GM12801 (cell line): Measurements from ENCODE around the gene GRID2.

ENCODE experiments used
- TF ChIP-seq, protein P1 (sequence below): IDR thresholded peaks from one replicate; pipeline ENCODE4 v1.5.1; 2011; ENCODE audit warnings: control low read depth; ENCODE audit not compliant: insufficient read length; ENCODE audit errors: extremely low read depth

Gene GRID2

DNA sequence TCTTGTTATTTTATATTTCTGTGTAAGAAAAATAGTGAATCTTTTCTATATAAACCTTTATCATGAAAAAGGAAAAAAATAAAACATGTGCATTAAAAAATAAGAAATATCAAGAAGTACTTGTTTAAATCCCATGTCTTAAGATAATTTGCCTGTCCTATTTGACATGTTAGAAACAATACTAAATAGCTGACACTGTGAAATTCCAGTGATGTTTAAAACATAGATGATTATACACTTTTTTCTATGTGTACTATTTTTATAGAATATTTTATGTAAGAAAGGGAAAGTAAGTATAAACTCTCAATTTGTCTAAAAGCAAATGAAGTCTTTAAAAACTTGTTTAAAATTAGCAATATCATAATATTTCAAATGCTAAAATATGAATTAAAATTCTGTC is 981.6 kb downstream of the GRID2 start:
- TF ChIP-seq, protein P1, sequence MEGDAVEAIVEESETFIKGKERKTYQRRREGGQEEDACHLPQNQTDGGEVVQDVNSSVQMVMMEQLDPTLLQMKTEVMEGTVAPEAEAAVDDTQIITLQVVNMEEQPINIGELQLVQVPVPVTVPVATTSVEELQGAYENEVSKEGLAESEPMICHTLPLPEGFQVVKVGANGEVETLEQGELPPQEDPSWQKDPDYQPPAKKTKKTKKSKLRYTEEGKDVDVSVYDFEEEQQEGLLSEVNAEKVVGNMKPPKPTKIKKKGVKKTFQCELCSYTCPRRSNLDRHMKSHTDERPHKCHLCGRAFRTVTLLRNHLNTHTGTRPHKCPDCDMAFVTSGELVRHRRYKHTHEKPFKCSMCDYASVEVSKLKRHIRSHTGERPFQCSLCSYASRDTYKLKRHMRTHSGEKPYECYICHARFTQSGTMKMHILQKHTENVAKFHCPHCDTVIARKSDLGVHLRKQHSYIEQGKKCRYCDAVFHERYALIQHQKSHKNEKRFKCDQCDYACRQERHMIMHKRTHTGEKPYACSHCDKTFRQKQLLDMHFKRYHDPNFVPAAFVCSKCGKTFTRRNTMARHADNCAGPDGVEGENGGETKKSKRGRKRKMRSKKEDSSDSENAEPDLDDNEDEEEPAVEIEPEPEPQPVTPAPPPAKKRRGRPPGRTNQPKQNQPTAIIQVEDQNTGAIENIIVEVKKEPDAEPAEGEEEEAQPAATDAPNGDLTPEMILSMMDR = no peak

DNA sequence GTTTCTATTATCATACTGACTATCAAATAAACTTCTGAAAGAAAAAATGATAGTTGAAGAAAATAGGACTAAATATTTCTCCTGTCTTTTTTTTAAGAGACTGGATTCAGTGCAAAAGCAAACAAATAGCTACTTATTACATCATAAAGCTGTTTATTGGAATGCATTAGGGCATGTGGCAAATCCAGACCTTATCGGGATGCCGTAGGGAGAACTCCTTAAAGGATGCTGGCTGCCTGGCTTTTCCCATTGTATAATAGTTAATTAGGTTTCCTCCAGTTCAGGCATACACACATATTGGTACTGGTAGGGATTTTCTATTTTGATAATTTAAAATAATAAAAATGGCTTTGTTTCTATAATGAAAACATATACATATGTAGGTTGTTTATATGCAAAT is 985.5 kb downstream of the GRID2 start:
- TF ChIP-seq, protein P1 = no peak

DNA sequence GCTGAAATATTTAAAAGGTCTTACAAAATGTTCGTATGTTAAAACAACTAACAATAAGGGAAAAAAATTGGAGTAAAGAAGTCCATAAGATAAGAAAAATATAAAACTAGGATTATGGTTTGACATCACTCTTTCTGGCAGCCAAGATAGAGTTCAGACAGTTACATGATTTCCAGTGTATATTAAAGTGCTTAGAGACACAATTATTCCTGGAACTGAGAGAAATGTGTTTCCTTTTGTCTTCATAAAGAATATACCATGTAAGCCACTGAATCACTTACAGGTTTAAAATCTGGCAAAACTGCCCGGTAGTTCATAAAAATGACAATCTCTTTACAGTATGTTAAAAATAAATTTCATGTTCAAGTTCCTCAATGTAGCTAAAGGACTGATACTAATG is 986.1 kb downstream of the GRID2 start:
- TF ChIP-seq, protein P1 = no peak

DNA sequence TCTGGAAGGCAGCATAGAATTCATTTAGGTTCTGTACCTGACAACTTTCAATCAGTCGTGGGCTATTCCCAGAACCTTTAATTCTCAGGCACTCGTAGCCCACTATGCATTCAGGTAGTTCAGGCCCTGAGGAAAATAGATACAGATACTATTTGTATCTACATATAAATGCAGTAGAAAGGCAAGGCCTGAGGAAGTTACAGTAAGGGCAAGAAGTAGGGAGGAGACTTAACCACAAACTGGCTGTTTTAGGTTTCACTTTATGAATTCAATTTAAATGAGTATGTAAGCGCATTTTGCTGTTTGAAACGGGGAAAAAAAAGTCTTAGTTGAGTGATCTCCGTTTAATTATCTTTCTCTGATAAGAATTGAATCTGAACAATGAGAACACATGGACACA is 995.4 kb downstream of the GRID2 start:
- TF ChIP-seq, protein P1 = no peak

DNA sequence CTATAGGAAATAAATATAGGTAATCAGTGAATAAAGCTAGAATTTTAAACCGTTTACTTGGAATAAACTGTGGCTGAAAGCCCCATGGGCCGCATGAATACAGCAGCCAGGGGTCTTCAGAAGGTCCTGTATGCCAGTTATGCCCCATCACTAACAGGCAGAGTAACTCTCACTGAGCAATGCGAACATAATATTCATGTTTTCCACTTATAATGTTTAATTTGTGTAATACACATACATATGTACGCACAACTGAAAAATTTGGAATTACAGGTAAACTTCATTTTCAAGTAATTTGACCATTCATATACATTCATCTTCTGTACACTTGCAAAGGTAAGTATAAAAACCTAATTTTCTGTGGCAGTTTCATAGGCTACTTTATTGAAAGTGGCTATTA is 998.5 kb downstream of the GRID2 start:
- TF ChIP-seq, protein P1 = no peak

DNA sequence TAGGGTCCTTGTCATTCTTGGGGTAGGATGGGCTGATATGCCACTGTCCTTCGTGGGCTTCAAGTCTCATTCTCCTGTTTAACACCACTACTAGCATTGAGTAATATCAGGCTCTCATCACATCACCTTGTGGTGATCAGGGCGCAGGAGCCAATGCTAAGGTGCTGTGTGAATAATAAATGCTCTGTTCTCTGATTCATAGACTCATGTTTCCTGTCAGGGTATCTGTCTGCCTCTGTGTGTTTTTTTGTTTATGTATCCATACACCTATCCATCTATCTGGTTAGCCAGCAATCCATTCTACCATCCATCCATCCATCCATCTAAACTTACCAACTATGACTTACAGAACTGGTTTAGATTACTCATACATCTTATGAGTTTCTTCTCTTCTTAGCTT is 999.7 kb downstream of the GRID2 start:
- TF ChIP-seq, protein P1 = no peak

DNA sequence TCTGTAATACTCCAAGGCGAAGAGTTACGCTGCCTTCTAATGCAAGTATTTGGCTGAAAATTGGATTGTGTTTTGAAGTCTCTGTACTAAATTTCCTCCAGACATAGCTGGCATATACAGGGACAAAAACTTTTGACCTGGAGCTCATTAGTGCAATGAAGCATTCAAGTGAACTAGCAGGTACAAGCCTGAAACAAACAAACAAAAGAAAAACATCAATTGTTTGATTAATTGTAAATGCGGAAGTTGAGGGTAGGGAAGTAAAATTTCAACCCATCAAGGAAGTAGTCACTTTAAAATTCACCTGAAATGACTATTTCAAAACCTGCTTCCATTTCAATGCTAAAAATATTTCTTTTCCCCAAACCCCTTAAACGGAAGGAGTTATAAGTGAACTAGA is 1008.5 kb downstream of the GRID2 start:
- TF ChIP-seq, protein P1 = no peak

DNA sequence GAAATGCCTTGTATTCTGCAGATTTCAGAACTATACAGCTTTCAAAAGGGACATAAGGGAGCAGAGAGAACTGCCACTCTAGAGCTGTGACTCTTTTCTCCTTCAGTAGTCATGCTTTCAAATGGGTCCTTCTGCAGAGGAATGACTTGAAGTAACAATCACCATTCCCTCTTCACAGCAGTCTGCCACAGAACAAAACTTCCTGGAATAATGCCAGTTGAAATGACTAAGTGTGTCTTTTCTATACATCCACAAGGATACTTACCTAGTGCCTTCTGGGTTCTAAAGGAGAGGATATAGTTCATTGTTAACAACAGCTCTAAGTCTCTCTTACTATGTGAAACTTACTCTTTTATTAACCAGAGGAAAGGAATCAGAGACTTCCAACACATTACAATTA is 1009.4 kb downstream of the GRID2 start:
- TF ChIP-seq, protein P1 = no peak
